SK-N-MC (cell line): ENCODE data around the gene PILRA.

ENCODE experiments used
- EZH2 ChIP-seq: fragments of 200-600 bp; sonication (generic); IDR thresholded peaks from one replicate; pipeline ENCODE4 v1.6.1; 2017; ENCODE audit warnings: antibody characterized with exemption
- POLR2AphosphoS5 ChIP-seq: IDR thresholded peaks from 2 replicates; pipeline ENCODE4 v1.6.1; 2012; ENCODE audit warnings: mild to moderate bottlenecking, low read depth, low read length, borderline replicate concordance

DNA sequence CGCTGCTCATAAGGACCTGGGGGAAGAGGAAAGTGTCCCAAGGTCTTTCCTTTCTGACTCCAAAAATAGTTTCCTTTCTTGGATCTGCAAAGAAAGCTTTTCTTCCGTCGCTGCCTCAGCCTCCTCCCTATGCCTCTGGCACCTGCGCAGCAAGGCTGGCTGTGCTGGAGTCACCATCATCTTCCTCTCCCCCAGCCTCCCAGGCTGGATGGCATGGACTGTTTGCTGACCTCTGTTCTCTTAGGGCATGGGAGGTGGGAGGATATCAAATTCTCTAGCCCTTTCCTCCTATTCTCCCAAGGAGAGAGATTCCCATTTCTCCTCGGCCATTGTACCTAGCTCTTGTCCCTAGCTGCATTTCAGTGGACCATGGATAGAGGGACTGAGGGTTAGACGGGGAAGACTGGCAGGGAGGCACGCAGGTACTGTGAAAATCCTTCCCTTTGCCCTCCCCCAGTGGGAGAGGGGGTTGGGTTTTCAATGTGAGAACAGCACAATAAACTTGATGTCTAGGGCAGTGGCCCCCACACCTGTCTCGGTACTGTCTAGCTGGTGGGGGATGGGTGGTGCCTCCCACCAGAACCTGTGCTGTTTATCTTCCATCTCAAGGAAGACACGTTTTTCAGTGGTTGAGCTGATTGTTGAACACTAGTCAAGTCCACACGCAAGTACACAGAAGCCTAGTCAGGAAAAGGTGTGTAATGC, 60.5 kb downstream of the PILRA start:
- TF ChIP-seq POLR2AphosphoS5 (no peak), EZH2 (no peak)
